Astrocyte (in vitro differentiated cells and primary cell): ENCODE results near the gene NKX1-1. TPM values are rescaled to one million over a fixed set of nuclear protein-coding genes. Genes with fewer than 3 reads are reported as not detected.

Source experiments
- DNase-seq: peaks from one replicate; pipeline ENCODE4 v3.0.0-alpha.2; 2010; ENCODE audit warnings: low read depth
- FAIRE-seq: peaks from 2 replicates; lab custom pipeline; 2011; peaks lifted over from hg19 to GRCh38; lab: Jason Lieb, UNC
- H2AFZ ChIP-seq: 2 replicates; pipeline ENCODE4 v1.6.0; 2012; ENCODE audit warnings: low read depth, low read length, inconsistent platforms
- H3K27ac ChIP-seq: 2 replicates; pipeline ENCODE4 v1.5.1; 2011; ENCODE audit warnings: low read depth, low read length, inconsistent platforms
- H3K27me3 ChIP-seq: 2 replicates; pipeline ENCODE4 v1.6.0; 2011; ENCODE audit warnings: low read length, inconsistent platforms; ENCODE audit not compliant: insufficient read depth
- H3K36me3 ChIP-seq: 2 replicates; pipeline ENCODE4 v1.5.1; 2011; ENCODE audit warnings: low read length, inconsistent platforms; ENCODE audit not compliant: insufficient read depth
- H3K4me1 ChIP-seq: 2 replicates; pipeline ENCODE4 v1.5.1; 2011; ENCODE audit warnings: low read length, inconsistent platforms; ENCODE audit not compliant: insufficient read depth
- H3K4me2 ChIP-seq: 2 replicates; pipeline ENCODE4 v1.6.0; 2012; ENCODE audit warnings: low read length, inconsistent platforms
- H3K4me3 ChIP-seq: 2 replicates; pipeline ENCODE4 v1.5.1; 2011; ENCODE audit warnings: low read depth, mild to moderate bottlenecking, low read length, inconsistent platforms; ENCODE audit not compliant: insufficient read depth
- H3K79me2 ChIP-seq: 2 replicates; pipeline ENCODE4 v1.6.0; 2012; ENCODE audit warnings: mild to moderate bottlenecking, low read length, inconsistent platforms; ENCODE audit not compliant: insufficient read depth
- H3K9ac ChIP-seq: 2 replicates; pipeline ENCODE4 v1.6.0; 2012; ENCODE audit warnings: mild to moderate bottlenecking, low read length, inconsistent platforms
- H3K9me3 ChIP-seq: 2 replicates; pipeline ENCODE4 v1.5.1; 2012; ENCODE audit warnings: low read depth, mild to moderate bottlenecking, low read length, inconsistent platforms; ENCODE audit not compliant: insufficient read depth
- H4K20me1 ChIP-seq: 2 replicates; pipeline ENCODE4 v1.6.0; 2012; ENCODE audit warnings: low read length, inconsistent platforms; ENCODE audit not compliant: insufficient read depth
- H3K27ac Mint-ChIP-seq: one replicate; pipeline ENCODE4 v1.8.0; 2021; ENCODE audit warnings: mild to moderate bottlenecking, mixed read lengths; ENCODE audit not compliant: unreplicated experiment
- H3K27me3 Mint-ChIP-seq: one replicate; pipeline ENCODE4 v1.8.0; 2021; ENCODE audit warnings: low read depth, mixed read lengths; ENCODE audit not compliant: unreplicated experiment
- H3K36me3 Mint-ChIP-seq: one replicate; pipeline ENCODE4 v1.8.0; 2021; ENCODE audit warnings: low read depth, mixed read lengths; ENCODE audit not compliant: unreplicated experiment
- H3K4me1 Mint-ChIP-seq: one replicate; pipeline ENCODE4 v1.8.0; 2021; ENCODE audit warnings: low read depth, mixed read lengths; ENCODE audit not compliant: unreplicated experiment
- H3K4me3 Mint-ChIP-seq: one replicate; pipeline ENCODE4 v1.8.0; 2021; ENCODE audit warnings: mild to moderate bottlenecking, moderate library complexity, mixed read lengths; ENCODE audit not compliant: unreplicated experiment
- H3K9me3 Mint-ChIP-seq: one replicate; pipeline ENCODE4 v1.8.0; 2021; ENCODE audit warnings: mild to moderate bottlenecking, mixed read lengths; ENCODE audit not compliant: unreplicated experiment
- EZH2 ChIP-seq: IDR thresholded peaks from 2 replicates; pipeline ENCODE4 v1.6.1; 2012; ENCODE audit warnings: mild to moderate bottlenecking, low read length, inconsistent platforms; ENCODE audit not compliant: insufficient read depth
- total RNA-seq: library from RNA; stranded (reverse); gene quantifications from 2 replicates; pipeline ENCODE4 v1.2.1, GENCODE V29; 2021
- TF ChIP-seq, protein P1 (sequence below): IDR thresholded peaks from 2 replicates; pipeline ENCODE4 v1.5.1; 2011; ENCODE audit warnings: low read depth, mild to moderate bottlenecking, inconsistent platforms, low read length, moderate library complexity; ENCODE audit not compliant: insufficient read depth

Gene NKX1-1
- total RNA-seq, 1 donor from 2014 or later, result not detected

DNA sequence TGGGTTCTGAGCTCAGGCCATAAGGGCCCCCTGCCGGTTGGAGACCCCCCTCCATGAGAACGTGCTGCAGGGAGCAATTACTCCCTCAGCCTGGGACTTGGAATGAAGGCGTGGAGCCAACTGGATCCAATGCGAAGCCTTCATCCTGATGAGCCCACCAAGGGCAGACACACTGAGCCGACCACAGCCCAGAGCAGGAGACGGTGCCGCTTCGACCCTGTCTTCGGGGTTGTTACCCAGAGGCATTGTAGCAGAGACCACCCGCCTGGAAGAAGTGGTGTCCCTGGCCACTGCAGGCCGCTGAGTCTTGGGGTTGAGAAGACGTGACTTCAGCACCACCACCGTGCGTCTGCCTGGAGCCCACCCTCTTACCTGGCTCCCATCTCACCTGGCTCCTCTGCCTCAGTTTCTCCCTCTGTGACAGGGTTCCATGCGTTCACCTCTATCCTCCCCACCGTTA is 7.0 kb upstream of the NKX1-1 start:
- Histone ChIP-seq H3K4me3 (no peak overlapping the region), H3K79me2 (no peaks in the 10 kb centered on the region), H3K27me3 (peaks cover 40% of the 10 kb centered on the region), H3K4me1 (no peaks in the 10 kb centered on the region), H3K27ac (no peak overlapping the region), H4K20me1 (peaks cover 8% of the 10 kb centered on the region), H3K9ac (no peak overlapping the region), H2AFZ (no peak overlapping the region), H3K36me3 (no peaks in the 10 kb centered on the region), H3K4me2 (no peak overlapping the region), H3K9me3 (no peaks in the 10 kb centered on the region)
- Mint-ChIP-seq H3K4me1 (no peaks in the 10 kb centered on the region), H3K36me3 (no peaks in the 10 kb centered on the region), H3K4me3 (no peak overlapping the region), H3K27ac (no peak overlapping the region), H3K27me3 (peaks cover 62% of the 10 kb centered on the region), H3K9me3 (peaks cover 2% of the 10 kb centered on the region)
- FAIRE-seq (no peak), DNase-seq (no peak)
- TF ChIP-seq, protein P1, sequence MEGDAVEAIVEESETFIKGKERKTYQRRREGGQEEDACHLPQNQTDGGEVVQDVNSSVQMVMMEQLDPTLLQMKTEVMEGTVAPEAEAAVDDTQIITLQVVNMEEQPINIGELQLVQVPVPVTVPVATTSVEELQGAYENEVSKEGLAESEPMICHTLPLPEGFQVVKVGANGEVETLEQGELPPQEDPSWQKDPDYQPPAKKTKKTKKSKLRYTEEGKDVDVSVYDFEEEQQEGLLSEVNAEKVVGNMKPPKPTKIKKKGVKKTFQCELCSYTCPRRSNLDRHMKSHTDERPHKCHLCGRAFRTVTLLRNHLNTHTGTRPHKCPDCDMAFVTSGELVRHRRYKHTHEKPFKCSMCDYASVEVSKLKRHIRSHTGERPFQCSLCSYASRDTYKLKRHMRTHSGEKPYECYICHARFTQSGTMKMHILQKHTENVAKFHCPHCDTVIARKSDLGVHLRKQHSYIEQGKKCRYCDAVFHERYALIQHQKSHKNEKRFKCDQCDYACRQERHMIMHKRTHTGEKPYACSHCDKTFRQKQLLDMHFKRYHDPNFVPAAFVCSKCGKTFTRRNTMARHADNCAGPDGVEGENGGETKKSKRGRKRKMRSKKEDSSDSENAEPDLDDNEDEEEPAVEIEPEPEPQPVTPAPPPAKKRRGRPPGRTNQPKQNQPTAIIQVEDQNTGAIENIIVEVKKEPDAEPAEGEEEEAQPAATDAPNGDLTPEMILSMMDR, result no peak
- TF ChIP-seq EZH2, result no peak

DNA sequence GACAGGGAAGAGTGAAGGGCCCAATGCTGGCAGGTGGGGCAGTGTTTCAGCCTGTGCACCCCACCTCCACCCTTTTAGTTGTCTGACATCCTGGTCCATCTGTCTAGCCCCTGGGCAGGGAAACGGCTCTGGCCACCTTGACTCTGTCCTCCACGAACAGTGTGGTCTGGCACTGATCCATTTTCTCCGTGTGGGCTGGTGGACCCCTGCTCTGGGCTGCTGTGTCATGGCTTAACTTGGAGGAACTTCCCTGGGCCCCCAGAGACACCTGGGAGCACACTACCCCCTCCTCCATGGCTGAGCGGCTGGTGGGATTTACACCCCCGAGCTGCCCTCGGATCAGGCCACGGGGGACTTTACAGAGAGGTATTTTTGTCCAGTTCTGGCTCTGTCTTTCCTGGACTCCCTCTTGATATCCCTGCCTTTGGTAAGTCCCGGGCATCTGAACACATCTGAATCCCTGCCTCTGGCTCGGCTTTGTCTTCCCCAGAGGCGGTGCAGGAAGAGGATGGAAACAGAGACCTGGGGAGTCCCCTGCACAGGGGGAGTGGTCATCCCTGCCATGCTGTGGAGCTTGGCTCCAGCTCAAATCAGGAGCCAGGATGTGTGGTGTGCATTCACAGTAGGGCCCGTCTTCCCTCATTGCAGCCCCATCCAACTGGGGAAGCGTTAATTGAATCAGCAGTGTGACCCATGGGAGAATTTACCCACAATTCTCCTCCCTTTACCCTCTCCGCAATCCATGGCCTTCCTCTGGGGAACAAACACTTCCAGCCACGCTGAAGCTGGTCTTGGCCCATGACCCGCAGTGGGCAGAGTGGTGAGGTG is 6.3 kb upstream of the NKX1-1 start:
- H3K27me3 Mint-ChIP-seq, result peaks cover 60% of the 10 kb centered on the region
- H3K27me3 ChIP-seq, result peaks cover 44% of the 10 kb centered on the region
- DNase-seq, result no peak

More for the DNA sequence above, 6.3 kb upstream of the NKX1-1 start:
- H3K27ac ChIP-seq, result no peak overlapping the region
- no peaks in the 10 kb centered on the region for H3K9me3 ChIP-seq
- no peaks in the 10 kb centered on the region for H3K4me1 ChIP-seq
- Mint-ChIP-seq H3K9me3 (peaks cover 2% of the 10 kb centered on the region), H3K4me3 (no peak overlapping the region), H3K4me1 (no peaks in the 10 kb centered on the region), H3K27ac (no peak overlapping the region), H3K36me3 (no peaks in the 10 kb centered on the region)
- TF ChIP-seq EZH2, result no peak
- TF ChIP-seq, protein P1, result no peak
- H3K36me3 ChIP-seq, result no peaks in the 10 kb centered on the region
- H3K9ac ChIP-seq, result no peak overlapping the region
- H3K4me3 ChIP-seq, result no peak overlapping the region
- no peak overlapping the region for H2AFZ ChIP-seq
- H4K20me1 ChIP-seq, result peaks cover 8% of the 10 kb centered on the region
- FAIRE-seq, result no peak
- H3K4me2 ChIP-seq, result no peak overlapping the region
- H3K79me2 ChIP-seq, result no peaks in the 10 kb centered on the region
